Measurements from ENCODE around the gene BMP6.

The BMP6 gene

DNA sequence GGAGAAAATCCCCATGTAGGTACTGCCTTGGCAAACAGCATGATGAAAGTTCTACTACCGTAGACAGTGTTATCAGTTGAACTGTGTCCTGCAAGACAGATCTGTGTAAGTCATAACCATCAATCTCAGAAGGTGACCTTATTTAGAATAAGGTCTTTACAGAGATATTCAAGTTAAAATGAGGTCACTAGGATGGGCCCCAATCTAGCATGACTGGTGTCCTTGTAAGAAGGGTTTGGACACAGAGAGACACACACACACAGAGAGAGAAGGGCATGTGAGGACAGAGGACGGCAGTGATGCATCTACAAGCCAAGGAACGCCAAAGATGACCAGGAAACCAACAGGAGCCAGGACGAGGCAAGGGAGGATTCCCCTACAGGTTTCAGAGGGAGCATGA, 175.9 kb downstream of the BMP6 start:
- H3K27me3 ChIP-seq (ENCODE audit: control insufficient read depth, insufficient read depth, low read length): no peaks in the 10 kb centered on the region
- H3K9me3 ChIP-seq (replicated peaks; ENCODE audit: low read length): no peaks in the 10 kb centered on the region
- H3K9ac ChIP-seq (ENCODE audit: low read depth, low read length): no peak overlapping the region
- no peak overlapping the region for H3K4me3 ChIP-seq (ENCODE audit: low read length)
- peaks cover 73% of the 10 kb centered on the region for H3K36me3 ChIP-seq (ENCODE audit: insufficient read depth, low read length)
- H3K4me1 ChIP-seq (ENCODE audit: control insufficient read depth, insufficient read depth, low read length): no peaks in the 10 kb centered on the region
- no peak overlapping the region for H3K4me2 ChIP-seq (ENCODE audit: low read length)

DNA sequence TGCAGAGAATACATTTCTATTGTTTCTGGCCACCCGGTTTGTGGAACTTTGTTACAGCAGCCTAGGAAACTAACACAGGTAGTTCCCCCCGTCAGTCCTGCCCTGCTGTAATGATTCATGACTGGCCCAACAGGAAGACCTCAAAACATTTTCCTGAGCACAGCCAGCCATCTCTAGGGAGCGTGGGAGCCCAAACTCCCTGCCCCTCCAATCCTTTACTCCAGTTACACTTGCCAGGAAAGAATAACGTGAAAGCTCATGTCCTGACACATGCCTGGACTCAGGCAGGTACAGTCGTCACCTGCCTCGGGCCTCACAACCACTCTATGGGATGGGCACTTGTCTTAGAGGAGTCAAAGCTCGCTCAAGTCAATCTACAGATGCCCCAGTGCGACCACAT, 176.3 kb downstream of the BMP6 start:
- H3K4me1 ChIP-seq (ENCODE audit: control insufficient read depth, insufficient read depth, low read length): no peaks in the 10 kb centered on the region
- no peaks in the 10 kb centered on the region for H3K9me3 ChIP-seq (replicated peaks; ENCODE audit: low read length)
- peaks cover 69% of the 10 kb centered on the region for H3K36me3 ChIP-seq (ENCODE audit: insufficient read depth, low read length)
- no peak overlapping the region for H3K4me3 ChIP-seq (ENCODE audit: low read length)
- no peak overlapping the region for H3K9ac ChIP-seq (ENCODE audit: low read depth, low read length)
- H3K27me3 ChIP-seq (ENCODE audit: control insufficient read depth, insufficient read depth, low read length): no peaks in the 10 kb centered on the region
- no peak overlapping the region for H3K4me2 ChIP-seq (ENCODE audit: low read length)

DNA sequence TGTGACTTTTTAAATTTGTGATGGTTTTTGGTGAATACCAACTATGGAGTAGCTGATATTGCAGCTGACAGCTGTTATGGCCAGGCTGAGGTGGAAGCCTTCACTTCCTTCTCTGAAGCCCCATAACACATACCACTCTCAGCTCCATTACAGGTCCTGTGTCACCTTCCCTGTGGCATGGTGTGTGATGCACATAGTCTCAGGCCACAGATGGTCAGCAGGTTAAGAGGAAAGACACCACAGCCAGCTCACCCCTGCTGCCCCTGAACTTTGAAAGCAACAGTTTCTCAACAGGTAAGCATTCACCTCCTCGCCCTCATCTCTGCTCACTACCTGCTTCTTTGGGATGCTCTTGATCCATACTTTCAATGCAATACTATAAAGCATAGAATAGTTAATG, 177.0 kb downstream of the BMP6 start:
- Histone ChIP-seq H3K4me2 (ENCODE audit: low read length) (no peak overlapping the region), H3K36me3 (ENCODE audit: insufficient read depth, low read length) (peaks cover 63% of the 10 kb centered on the region)

DNA sequence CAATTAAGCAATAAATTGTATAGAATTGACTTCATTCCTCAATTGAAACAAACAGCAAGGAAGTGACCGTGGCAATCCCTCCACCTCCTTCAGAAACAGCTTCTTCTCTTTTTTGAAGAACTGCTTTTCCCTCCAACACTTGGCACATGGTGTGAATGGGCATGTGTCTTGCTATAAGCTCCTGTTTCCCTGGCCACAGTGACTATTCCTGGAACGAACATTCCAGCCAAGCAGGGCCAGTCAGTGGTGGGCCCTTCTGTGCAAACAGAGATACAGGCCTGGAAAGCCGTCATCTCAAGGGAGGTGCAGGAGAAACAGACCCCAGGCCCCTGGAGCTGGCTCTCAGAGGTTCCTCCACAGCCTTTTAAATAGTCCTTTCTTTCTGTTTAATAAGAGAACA, 177.8 kb downstream of the BMP6 start:
- Histone ChIP-seq H3K4me2 (ENCODE audit: low read length) (no peak overlapping the region), H3K9ac (ENCODE audit: low read depth, low read length) (no peak overlapping the region), H3K4me1 (ENCODE audit: control insufficient read depth, insufficient read depth, low read length) (peaks cover 4% of the 10 kb centered on the region), H3K36me3 (ENCODE audit: insufficient read depth, low read length) (peaks cover 57% of the 10 kb centered on the region), H3K9me3 (replicated peaks; ENCODE audit: low read length) (no peaks in the 10 kb centered on the region), H3K4me3 (ENCODE audit: low read length) (no peak overlapping the region), H3K27me3 (ENCODE audit: control insufficient read depth, insufficient read depth, low read length) (no peaks in the 10 kb centered on the region)

More for the DNA sequence above, 177.0 kb downstream of the BMP6 start:
- Histone ChIP-seq H3K4me3 (ENCODE audit: low read length) (no peak overlapping the region), H3K9me3 (replicated peaks; ENCODE audit: low read length) (no peaks in the 10 kb centered on the region), H3K9ac (ENCODE audit: low read depth, low read length) (no peak overlapping the region), H3K27me3 (ENCODE audit: control insufficient read depth, insufficient read depth, low read length) (no peaks in the 10 kb centered on the region), H3K4me1 (ENCODE audit: control insufficient read depth, insufficient read depth, low read length) (no peaks in the 10 kb centered on the region)

DNA sequence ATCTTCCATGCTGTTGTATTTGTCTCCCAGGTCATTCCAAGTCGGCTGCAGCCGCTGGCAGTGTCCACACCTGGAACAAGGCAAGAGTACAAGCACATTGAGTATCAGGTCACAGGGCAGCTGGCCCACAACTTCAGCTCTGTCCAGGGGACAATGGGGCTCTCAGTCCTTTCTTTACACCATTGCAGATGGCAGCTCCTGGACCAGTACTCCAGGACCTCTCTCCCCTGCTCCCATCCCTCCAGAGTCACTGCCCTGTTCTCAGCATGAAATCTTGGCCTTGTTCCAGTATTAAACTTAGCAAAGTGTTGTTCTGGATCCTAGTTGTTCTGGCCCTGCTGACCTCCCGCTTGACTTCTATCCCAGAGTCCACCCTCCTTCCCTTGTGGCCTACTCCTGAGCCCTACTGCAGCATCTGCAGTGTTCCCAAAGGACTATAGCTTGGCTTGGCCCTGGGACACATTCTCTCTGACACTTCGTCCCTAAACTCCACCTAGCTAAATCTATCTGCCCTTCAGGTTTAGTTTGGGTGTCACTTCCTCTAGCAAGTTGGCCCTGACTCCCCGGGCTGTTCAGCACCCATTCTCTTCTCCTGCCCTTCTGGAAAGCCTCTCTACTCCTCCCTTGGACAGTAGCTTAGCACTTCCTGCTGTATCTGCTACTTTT, 178.9 kb downstream of the BMP6 start:
- no peaks in the 10 kb centered on the region for H3K9me3 ChIP-seq (replicated peaks; ENCODE audit: low read length)
- no peak overlapping the region for H3K9ac ChIP-seq (ENCODE audit: low read depth, low read length)
- no peaks in the 10 kb centered on the region for H3K27me3 ChIP-seq (ENCODE audit: control insufficient read depth, insufficient read depth, low read length)
- H3K4me1 ChIP-seq (ENCODE audit: control insufficient read depth, insufficient read depth, low read length): peaks cover 11% of the 10 kb centered on the region
- peaks cover 49% of the 10 kb centered on the region for H3K36me3 ChIP-seq (ENCODE audit: insufficient read depth, low read length)
- no peak overlapping the region for H3K4me2 ChIP-seq (ENCODE audit: low read length)
- H3K4me3 ChIP-seq (ENCODE audit: low read length): no peak overlapping the region

DNA sequence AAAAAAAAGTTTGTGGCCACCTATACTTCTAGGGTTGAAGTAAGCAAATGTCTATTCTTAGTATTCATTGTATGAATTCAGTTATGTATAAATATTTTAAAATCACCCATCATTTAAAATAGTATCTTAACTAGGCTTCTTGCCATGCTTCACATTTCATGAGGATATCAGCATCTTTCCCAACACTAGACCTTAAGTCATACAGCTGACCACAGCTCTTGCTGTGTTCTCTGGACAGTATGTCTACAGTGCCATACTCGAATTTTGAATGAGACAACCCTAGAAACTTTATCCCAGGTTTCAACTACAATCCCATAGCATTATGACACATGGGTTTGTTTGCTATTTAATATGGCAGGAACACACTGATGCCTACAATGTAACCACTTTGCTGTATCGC, 179.5 kb downstream of the BMP6 start:
- Histone ChIP-seq H3K36me3 (ENCODE audit: insufficient read depth, low read length) (peaks cover 45% of the 10 kb centered on the region), H3K9me3 (replicated peaks; ENCODE audit: low read length) (no peaks in the 10 kb centered on the region), H3K4me2 (ENCODE audit: low read length) (no peak overlapping the region), H3K4me3 (ENCODE audit: low read length) (no peak overlapping the region), H3K4me1 (ENCODE audit: control insufficient read depth, insufficient read depth, low read length) (peaks cover 11% of the 10 kb centered on the region), H3K27me3 (ENCODE audit: control insufficient read depth, insufficient read depth, low read length) (no peaks in the 10 kb centered on the region), H3K9ac (ENCODE audit: low read depth, low read length) (no peak overlapping the region)

DNA sequence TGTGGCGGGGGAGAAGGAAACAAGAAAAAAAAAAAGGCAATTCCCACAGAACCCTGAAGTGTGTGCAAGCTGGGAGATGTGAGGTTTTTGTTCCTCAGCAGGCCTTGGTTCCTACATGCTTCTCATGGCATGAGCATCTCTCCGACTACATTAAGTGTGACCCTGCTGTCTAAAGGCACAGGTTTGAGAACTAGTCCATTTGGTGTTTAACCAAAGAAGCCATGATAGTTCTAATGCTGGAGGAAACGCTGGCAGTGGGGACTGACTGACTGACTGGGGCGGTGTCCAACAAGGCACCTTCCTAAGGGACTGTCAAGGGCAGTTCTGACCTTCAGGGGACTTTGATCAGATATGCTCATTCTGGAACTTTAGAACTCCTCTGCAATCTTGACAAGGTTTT, 180.8 kb downstream of the BMP6 start:
- H3K4me1 ChIP-seq (ENCODE audit: control insufficient read depth, insufficient read depth, low read length): peaks cover 14% of the 10 kb centered on the region
- peaks cover 32% of the 10 kb centered on the region for H3K36me3 ChIP-seq (ENCODE audit: insufficient read depth, low read length)
- H3K4me2 ChIP-seq (ENCODE audit: low read length): no peak overlapping the region
- no peak overlapping the region for H3K9ac ChIP-seq (ENCODE audit: low read depth, low read length)
- H3K9me3 ChIP-seq (replicated peaks; ENCODE audit: low read length): no peaks in the 10 kb centered on the region
- H3K27me3 ChIP-seq (ENCODE audit: control insufficient read depth, insufficient read depth, low read length): no peaks in the 10 kb centered on the region
- H3K4me3 ChIP-seq (ENCODE audit: low read length): no peak overlapping the region

DNA sequence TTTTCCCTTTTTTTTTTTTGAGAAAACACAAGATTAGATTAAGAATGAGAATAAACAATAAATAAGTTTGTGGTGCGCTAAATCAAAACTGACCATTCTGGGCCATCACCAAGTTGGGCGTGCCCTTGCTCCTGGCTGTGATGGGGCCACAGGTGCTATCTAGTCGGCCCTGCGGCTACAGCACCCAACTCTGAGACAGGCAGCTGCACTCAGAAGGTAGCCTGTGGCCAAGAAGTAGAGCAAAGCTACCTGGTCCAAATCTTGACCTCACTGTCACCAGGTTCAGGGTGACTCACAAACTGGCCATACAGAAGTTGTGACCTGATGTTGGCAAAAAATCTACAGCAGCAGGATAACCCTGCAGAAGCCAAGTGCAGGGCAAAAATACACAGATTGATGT, 181.3 kb downstream of the BMP6 start:
- no peak overlapping the region for H3K4me2 ChIP-seq (ENCODE audit: low read length)
- no peak overlapping the region for H3K9ac ChIP-seq (ENCODE audit: low read depth, low read length)
- peaks cover under 1% of the 10 kb centered on the region for H3K27me3 ChIP-seq (ENCODE audit: control insufficient read depth, insufficient read depth, low read length)
- peaks cover 14% of the 10 kb centered on the region for H3K4me1 ChIP-seq (ENCODE audit: control insufficient read depth, insufficient read depth, low read length)
- H3K36me3 ChIP-seq (ENCODE audit: insufficient read depth, low read length): peaks cover 28% of the 10 kb centered on the region
- H3K4me3 ChIP-seq (ENCODE audit: low read length): no peak overlapping the region
- H3K9me3 ChIP-seq (replicated peaks; ENCODE audit: low read length): no peaks in the 10 kb centered on the region

DNA sequence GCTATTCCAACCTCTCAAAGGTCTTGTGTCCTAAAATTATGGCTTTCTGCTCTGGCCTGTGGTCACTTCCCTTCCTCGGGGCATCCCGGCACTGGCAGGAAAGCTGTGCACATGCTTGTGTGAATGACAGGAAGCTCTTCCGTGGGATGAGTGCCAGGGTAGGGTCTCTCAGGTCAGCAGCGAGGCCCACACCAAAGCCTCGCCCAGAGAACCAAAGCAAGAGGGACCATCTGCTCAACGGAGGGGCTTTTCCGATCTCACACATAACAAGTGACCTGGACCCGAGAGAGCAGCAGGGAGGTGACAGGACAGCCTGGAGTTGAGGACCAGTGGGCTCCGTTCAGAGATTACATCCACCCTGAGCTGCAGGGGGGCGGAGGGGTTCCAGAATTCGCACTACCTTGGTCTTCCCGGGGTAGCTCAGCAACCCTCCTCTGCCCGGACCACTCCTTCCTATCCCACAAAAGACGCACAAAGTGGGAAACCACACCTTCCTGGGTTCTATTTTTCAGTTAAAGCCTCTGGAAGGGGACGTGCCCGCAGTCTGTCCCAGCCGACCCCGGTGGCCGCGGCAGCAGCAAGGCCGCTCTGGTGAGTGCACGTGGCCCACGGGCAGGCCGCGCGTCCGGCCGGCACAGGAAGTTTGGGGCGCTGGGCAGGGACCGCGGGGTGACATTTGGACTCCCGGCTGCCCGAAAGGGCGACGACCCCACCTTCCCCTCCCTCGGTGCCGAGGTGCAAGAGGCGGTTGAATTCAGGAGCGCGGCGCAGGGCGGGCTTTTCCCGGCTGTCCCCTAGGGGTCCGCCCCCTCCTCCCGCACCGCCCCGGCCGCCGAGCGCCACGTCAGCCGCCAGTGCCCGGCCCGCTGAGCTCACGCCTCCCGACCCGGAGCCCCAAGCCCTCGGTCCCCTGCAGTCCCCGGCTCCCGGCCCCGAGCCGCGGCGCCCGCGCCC, 183.7 kb downstream of the BMP6 start:
- peak overlapping the region; percentile 80 for H3K9ac ChIP-seq (ENCODE audit: low read depth, low read length)
- H3K4me3 ChIP-seq (ENCODE audit: low read length): peak overlapping the region; percentile 80
- H3K27me3 ChIP-seq (ENCODE audit: control insufficient read depth, insufficient read depth, low read length): peaks cover 15% of the 10 kb centered on the region
- peaks cover 14% of the 10 kb centered on the region for H3K4me1 ChIP-seq (ENCODE audit: control insufficient read depth, insufficient read depth, low read length)
- peak overlapping the region; percentile 96 for H3K4me2 ChIP-seq (ENCODE audit: low read length)
- H3K9me3 ChIP-seq (replicated peaks; ENCODE audit: low read length): no peaks in the 10 kb centered on the region
- peaks cover 4% of the 10 kb centered on the region for H3K36me3 ChIP-seq (ENCODE audit: insufficient read depth, low read length)

DNA sequence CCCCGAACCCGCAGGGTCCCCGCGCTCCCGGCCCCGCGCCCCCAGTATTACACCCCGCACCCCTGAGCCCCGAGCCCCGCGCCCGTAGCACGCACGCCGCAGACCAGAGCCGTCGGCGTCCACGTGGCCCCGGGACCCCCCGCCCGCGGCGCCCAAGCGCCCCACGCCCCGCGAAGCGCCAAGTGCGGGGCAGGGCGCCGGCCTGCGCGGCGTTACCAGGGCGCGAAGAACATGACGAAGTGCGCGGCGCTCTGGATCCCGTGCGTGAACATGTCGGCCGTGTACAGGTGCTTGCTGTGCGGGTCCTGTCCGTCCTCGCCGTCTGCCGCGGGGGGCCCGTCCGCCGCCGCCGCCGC, 184.4 kb downstream of the BMP6 start:
- H3K4me1 ChIP-seq (ENCODE audit: control insufficient read depth, insufficient read depth, low read length): peaks cover 14% of the 10 kb centered on the region
- peak overlapping the region; percentile 80 for H3K9ac ChIP-seq (ENCODE audit: low read depth, low read length)
- H3K4me2 ChIP-seq (ENCODE audit: low read length): peak overlapping the region; percentile 96
- H3K27me3 ChIP-seq (ENCODE audit: control insufficient read depth, insufficient read depth, low read length): peaks cover 20% of the 10 kb centered on the region
- peak overlapping the region; percentile 80 for H3K4me3 ChIP-seq (ENCODE audit: low read length)
- no peaks in the 10 kb centered on the region for H3K9me3 ChIP-seq (replicated peaks; ENCODE audit: low read length)
- no peaks in the 10 kb centered on the region for H3K36me3 ChIP-seq (ENCODE audit: insufficient read depth, low read length)

DNA sequence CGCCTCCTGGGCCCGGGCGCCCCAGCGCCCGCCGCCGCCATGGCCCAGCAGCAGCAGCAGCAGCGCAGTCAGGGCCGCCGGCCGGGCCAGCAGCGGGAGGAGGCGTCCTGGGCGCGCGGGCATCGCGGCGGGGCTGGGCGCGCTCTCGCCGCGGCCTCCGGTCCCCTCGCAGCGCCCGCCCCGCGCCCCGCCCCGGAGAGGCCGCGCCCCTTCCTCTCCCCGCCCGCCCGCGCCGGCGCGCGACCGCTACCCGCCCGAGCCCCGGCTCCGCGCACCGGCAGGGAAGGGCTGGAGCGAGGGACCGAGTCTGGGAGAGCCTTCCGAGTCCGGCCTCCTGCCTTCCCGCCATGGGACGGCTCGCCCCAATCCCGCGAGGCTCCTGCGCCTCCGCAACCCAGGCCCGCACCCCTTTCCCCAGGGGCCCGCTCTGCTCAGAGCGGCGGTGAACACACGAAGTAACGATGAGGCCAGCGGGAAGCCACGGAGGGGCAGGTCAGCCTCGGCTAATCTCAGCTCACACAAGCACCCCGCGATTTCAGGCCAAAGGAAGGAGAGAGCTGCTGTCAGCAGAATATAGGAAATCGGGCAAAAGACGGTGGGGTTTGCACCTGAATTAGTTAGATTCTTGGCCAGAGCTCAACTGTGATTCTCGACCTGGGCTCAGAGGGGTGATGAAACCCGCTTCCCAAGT, 184.9 kb downstream of the BMP6 start, which contains the start of gene TXNDC5:
Gene TXNDC5, minus strand, starts transcription at position 135 of the 691 bp plus-strand sequence. Its CDS starts 12 bp downstream, at position 123.
- Histone ChIP-seq H3K9ac (ENCODE audit: low read depth, low read length) (peak within 1 kb of the TSS; percentile 80), H3K9me3 (replicated peaks; ENCODE audit: low read length) (no peaks in the 10 kb centered on the region), H3K4me3 (ENCODE audit: low read length) (peak within 1 kb of the TSS; percentile 80), H3K27me3 (ENCODE audit: control insufficient read depth, insufficient read depth, low read length) (peaks cover 20% of the 10 kb centered on the region), H3K4me2 (ENCODE audit: low read length) (peak within 1 kb of the TSS; percentile 97), H3K4me1 (ENCODE audit: control insufficient read depth, insufficient read depth, low read length) (peaks cover 14% of the 10 kb centered on the region), H3K36me3 (ENCODE audit: insufficient read depth, low read length) (no peaks in the 10 kb centered on the region)
